ENCODE measurements around the gene FFAR1.

Gene FFAR1

DNA sequence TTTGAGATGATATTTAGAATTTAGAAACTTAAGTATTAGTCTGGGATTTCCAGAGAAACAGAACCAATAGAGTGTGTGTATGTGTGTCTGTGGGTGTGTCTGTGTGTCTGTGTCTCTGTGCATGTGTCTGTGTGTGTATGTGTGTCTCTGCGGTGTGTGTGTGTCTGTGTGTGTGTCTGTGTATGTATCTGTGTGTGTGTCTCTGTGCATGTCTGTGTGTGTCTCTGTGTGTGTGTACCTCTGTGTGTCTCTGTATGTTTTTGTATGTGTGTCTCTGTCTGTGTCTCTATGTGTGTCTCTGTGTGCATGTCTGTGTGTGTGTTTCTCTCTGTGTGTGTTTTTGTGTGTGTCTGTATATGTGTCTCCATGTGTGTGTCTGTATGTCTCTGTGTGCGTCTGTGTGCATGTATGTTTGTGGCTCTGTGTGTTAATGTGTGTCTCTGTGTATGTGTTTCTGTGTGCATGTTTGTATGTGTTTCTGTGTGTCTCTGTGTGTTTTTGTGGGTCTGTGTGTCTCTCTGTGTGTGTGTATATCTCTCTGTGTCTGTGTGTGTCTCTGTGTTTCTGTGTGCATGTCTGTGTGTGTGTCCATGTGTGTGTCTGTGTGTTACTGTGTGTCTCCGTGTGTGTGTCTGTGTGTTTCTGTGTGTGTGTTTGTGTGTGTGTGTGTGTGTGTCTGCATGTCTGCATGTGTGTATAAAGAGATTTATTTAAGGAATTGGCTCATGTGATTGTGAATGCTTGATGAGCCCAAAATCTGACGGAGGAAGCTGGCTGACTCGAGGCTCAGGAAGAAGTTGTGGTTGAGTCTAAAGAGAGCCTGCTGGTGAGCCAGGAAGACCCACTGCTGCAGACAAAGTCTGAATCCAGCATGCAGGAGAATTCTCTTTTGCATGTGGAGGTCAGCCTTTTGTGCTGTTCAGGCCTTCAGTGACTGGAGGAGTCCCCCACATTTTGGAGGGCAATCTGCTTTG lies 45.3 kb downstream of the FFAR1 start:
- no peak for DNase-seq (ENCODE audit: low spot score)

DNA sequence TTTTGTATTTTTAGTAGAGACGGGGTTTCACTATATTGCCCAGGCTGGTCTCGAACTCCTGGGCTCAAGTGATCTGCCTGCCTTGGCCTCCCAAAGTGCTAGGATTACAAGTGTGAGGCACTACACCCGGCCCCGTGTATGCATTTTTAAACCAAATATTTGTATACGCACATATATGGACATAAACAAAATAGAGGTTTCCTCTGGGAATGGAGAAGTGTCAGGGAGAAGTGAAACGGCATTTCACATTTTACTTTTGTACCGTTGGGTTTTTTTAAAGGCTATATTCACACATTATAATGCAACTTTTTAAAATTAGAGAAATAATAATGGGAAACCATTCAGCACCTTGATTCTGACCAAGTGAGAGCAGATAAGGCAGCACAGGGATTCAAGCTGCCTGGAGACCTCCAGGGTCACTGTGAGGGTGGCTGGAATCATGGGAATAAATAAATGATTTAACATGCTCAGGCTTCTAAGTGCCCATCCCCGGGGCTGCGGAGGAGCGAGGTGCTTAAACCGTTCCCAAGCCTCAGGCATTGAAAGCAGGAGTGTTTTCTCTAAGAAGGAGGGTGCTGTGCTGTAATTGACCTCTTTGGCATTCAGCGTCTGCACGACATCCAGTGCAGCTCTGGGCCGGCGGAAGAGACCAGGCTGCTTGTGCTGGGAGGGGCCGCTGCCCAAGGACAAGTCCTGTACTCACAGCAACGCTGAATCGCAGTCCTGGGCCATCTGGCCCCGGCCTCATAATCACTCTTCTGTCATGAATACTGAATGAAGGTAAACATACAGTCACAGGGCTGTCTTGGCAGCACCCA lies 47.9 kb downstream of the FFAR1 start:
- no peak for DNase-seq (ENCODE audit: low spot score)

DNA sequence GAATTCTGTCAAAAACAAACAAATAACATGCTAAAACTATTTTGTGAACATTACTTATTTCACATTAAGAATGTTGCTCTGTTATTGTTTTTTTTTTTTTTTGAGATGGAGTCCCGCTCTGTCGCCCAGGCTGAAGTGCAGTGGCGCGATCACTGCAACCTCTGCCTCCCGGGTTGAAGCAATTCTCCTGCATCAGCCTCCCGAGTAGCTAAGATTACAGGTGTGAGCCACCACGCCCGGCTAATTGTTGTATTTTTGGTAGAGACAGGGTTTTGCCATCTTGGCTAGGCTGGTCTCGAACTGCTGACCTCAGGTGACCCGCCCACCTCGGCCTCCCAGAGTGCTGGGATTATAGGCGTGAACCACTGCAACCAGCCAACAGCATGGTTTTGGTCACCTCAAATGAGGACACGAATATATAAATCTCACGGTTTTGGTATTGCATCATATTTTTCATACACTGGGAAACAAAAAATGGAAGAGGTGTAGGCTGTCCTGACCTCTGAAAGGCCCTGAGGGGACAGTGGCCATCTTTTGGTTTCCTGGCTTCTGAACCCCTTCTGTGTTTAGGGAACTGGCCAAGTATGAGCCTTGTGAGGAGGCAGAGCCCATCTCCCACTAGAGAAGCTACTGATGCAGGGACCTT lies 48.7 kb downstream of the FFAR1 start:
- no peak for DNase-seq (ENCODE audit: low spot score)

DNA sequence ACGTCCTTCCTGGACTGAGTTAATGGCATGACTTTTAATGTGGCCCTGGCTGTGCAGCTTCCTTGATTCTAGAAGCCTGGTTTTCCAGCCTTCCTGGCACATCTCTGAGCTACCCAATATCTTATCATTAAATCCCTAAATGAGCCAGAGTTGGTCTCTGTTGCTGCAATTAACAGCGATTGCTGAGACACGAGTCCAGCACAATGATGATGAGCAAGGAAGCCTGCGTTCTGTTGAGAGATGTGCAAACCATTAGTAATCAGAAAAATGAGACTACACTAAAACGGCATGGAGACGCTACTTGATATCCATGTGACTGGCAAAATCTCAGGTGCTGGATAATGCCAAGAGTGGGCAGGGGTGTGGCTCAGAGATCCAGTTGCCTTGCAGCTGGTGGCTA lies 49.4 kb downstream of the FFAR1 start:
- no peak for DNase-seq (ENCODE audit: low spot score)
